ENCODE results near the gene C11orf86. TPM values are rescaled to one million over a fixed set of nuclear protein-coding genes. Genes with fewer than 3 reads are reported as not detected.

Gene C11orf86
- total RNA-seq, 1 donor from 2014 or later = not detected

DNA sequence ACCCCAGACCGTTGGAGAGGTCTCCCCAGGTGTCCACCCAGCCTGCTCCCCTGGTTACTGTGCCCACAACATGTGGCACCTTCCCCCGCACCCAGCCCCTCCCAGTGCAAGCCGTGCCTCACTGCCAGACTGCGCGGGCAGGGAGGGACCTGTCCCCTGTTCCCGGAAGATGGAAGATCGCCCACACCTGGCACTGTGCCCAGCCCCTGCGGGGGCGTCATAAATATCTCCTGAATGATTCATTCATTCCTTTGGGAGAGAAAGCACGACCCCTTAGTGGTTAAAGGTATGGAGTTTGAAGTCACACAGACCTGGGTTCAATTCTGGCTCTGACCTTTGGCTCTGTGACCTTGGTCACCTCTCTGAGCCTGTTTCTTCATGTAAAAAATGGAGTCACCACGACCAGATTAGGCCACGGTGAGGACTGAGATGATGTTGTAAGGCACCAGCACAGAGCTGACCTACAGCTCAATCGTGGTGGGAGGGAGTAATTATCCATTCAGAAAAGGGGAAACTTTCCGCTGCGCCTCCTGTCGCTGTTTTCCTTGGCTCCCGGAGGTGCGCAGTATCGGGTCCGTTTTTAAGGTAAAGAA, 47.3 kb downstream of the C11orf86 start:
- Histone ChIP-seq H3K27ac (ENCODE audit: low read depth, low read length) (no peak overlapping the region), H3K79me2 (ENCODE audit: insufficient read depth, low read length) (no peaks in the 10 kb centered on the region), H3K27me3 (ENCODE audit: insufficient read depth, low read length) (no peaks in the 10 kb centered on the region), H3K9me3 (ENCODE audit: insufficient read depth, low read depth, low read length) (no peaks in the 10 kb centered on the region), H3K4me2 (ENCODE audit: low read length) (peak overlapping the region; percentile 81), H3K9ac (ENCODE audit: low read length) (no peak overlapping the region), H4K20me1 (ENCODE audit: insufficient read depth, low read length) (no peaks in the 10 kb centered on the region), H2AFZ (ENCODE audit: low read depth, low read length) (no peak overlapping the region), H3K36me3 (ENCODE audit: insufficient read depth, low read length) (no peaks in the 10 kb centered on the region), H3K4me1 (ENCODE audit: insufficient read depth, low read length) (peaks cover 30% of the 10 kb centered on the region), H3K4me3 (ENCODE audit: insufficient read depth, low read depth, low read length) (peak overlapping the region; percentile 42)
- H3K27ac Mint-ChIP-seq (ENCODE audit: unreplicated experiment) = peak overlapping the region; percentile 83
- peaks cover 10% of the 10 kb centered on the region for H3K4me1 Mint-ChIP-seq (ENCODE audit: low read depth, unreplicated experiment)
- peaks cover 35% of the 10 kb centered on the region for H3K27me3 Mint-ChIP-seq (ENCODE audit: low read depth, unreplicated experiment)
- FAIRE-seq (no peak), DNase-seq (ENCODE audit: low read depth) (peak; percentile 63)
- H3K4me3 Mint-ChIP-seq (ENCODE audit: unreplicated experiment) = peak overlapping the region; percentile 81
- TF ChIP-seq, protein P1, sequence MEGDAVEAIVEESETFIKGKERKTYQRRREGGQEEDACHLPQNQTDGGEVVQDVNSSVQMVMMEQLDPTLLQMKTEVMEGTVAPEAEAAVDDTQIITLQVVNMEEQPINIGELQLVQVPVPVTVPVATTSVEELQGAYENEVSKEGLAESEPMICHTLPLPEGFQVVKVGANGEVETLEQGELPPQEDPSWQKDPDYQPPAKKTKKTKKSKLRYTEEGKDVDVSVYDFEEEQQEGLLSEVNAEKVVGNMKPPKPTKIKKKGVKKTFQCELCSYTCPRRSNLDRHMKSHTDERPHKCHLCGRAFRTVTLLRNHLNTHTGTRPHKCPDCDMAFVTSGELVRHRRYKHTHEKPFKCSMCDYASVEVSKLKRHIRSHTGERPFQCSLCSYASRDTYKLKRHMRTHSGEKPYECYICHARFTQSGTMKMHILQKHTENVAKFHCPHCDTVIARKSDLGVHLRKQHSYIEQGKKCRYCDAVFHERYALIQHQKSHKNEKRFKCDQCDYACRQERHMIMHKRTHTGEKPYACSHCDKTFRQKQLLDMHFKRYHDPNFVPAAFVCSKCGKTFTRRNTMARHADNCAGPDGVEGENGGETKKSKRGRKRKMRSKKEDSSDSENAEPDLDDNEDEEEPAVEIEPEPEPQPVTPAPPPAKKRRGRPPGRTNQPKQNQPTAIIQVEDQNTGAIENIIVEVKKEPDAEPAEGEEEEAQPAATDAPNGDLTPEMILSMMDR (IDR thresholded peaks at IDR 0.05; ENCODE audit: insufficient read depth, low read depth, low read length) = no peak
- TF ChIP-seq EZH2 (IDR thresholded peaks at IDR 0.05; ENCODE audit: insufficient read depth, low read length) = no peak
- H3K9me3 Mint-ChIP-seq (ENCODE audit: unreplicated experiment) = no peaks in the 10 kb centered on the region
- H3K36me3 Mint-ChIP-seq (ENCODE audit: low read depth, unreplicated experiment) = no peaks in the 10 kb centered on the region

- TF ChIP-seq, protein P1 (IDR thresholded peaks at IDR 0.05; ENCODE audit: insufficient read depth, low read depth, low read length) = no peak
- TF ChIP-seq EZH2 (IDR thresholded peaks at IDR 0.05; ENCODE audit: insufficient read depth, low read length) = no peak
- Histone ChIP-seq H3K27ac (ENCODE audit: low read depth, low read length) (no peak within 1 kb of the TSS), H3K36me3 (ENCODE audit: insufficient read depth, low read length) (no peaks in the 10 kb centered on the region), H3K27me3 (ENCODE audit: insufficient read depth, low read length) (no peaks in the 10 kb centered on the region), H3K9ac (ENCODE audit: low read length) (peak within 1 kb of the TSS; percentile 31), H2AFZ (ENCODE audit: low read depth, low read length) (peak within 1 kb of the TSS; percentile 43), H3K4me2 (ENCODE audit: low read length) (peak within 1 kb of the TSS; percentile 81), H3K79me2 (ENCODE audit: insufficient read depth, low read length) (no peaks in the 10 kb centered on the region), H3K4me1 (ENCODE audit: insufficient read depth, low read length) (peaks cover 30% of the 10 kb centered on the region), H4K20me1 (ENCODE audit: insufficient read depth, low read length) (no peaks in the 10 kb centered on the region), H3K4me3 (ENCODE audit: insufficient read depth, low read depth, low read length) (peak within 1 kb of the TSS; percentile 42), H3K9me3 (ENCODE audit: insufficient read depth, low read depth, low read length) (no peaks in the 10 kb centered on the region)
- no peak for DNase-seq (ENCODE audit: low read depth)
- Mint-ChIP-seq H3K9me3 (ENCODE audit: unreplicated experiment) (no peaks in the 10 kb centered on the region), H3K27me3 (ENCODE audit: low read depth, unreplicated experiment) (peaks cover 38% of the 10 kb centered on the region), H3K4me3 (ENCODE audit: unreplicated experiment) (peak within 1 kb of the TSS; percentile 85), H3K4me1 (ENCODE audit: low read depth, unreplicated experiment) (peaks cover 10% of the 10 kb centered on the region), H3K27ac (ENCODE audit: unreplicated experiment) (peak within 1 kb of the TSS; percentile 83), H3K36me3 (ENCODE audit: low read depth, unreplicated experiment) (no peaks in the 10 kb centered on the region)
- no peak for FAIRE-seq
Measured at GRCh38 chr11:67022961-67023956, 48.2 kb downstream of the C11orf86 start, which contains the start of gene SYT12. SYT12 (plus strand) TSS chr11:67023134; CDS start chr11:67030145, 7,011 bp downstream.
